IPS-18c (cell line): ENCODE data around the gene DPP7.
A peak's percentile ranks its signal among the peaks of the same experiment; 100 is the strongest.
"Not testable (repeated sequence)": the region's sequence is repeated elsewhere in the genome, so short reads cannot be mapped to it uniquely, and the experiment has no call there.

Experiments used
- H3K4me3 ChIP-seq: 2 replicates; pipeline ENCODE4 v1.7.0; 2013; ENCODE audit warnings: low read depth, mild to moderate bottlenecking, low read length, moderate library complexity; ENCODE audit not compliant: insufficient read depth
- H3K9me3 ChIP-seq: one replicate; pipeline ENCODE4 v1.6.1; 2013; ENCODE audit warnings: mild to moderate bottlenecking, low read length, moderate library complexity; ENCODE audit not compliant: control insufficient read depth, insufficient read depth

DPP7 gene

DNA sequence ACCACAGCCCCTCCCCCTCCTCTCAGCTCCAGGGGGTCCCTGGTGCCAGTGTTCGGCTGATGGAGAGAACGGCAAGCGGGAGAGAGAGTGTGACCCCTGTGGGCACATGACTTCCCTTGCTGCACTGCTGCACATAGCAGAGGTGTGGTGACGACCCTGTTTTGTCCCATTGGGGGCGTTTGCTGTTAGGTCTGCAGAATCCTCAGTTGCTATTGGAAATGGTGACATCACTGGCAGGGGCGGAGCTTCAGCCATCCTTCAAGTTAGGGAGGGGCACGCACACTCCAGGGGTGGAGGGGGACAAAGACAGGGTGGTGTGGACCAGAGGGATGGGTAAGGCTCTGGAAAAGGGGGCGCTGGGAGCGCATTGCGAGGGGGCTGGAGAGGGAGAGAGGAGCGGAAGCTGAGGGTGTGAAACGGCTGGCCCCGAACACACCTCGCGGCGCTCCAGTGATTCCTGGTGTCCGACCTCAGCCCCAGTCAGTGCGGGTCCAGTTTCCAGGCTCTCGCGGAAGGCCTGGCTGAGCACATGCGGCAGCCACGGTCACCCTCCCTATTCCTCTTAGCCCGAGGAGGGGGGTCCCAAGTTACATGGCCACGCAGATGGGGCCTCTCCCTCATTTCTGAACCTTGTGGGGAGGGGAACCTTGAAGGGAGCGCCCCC lies 23.7 kb upstream of the DPP7 start:
- Histone ChIP-seq H3K9me3 (peaks cover 5% of the 10 kb centered on the region), H3K4me3 (0 out of 2 replicates have a peak overlapping the region, but pooled peaks have one; percentile 24)

DNA sequence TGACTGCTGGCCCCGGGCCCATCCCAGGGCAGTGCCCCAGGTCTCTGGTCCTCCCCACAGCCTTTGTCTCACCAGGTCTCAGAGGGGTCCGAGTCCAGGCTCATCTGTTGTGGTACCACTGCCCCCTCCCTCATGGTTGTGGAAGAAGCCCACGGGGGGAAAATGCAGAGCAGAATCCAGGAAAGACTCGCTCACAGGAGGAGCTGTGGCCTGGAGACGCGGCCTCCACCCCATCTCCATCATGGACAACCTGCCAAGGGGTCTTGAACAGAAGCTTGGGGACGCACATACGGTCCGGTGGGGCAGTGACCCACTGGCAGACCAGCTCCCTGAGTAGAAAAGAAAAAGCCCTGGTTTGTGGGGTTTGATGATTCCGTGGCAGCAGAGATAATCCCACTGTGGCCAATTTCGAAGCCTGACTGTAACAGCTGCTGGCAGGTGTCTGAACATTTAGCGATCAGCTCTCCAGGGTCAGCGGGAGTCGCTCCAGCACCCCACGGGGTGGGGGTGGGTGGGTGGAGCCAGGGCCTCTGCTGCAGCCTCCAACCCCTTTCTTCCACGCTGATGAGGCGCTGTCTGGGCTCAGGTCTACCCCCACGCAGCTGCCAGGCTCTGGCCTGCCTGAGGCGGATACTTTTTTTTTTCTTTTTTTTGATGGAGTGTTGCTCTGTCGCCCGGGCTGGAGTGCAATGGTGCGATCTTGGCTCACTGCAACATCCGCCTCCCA lies 22.5 kb upstream of the DPP7 start:
- Histone ChIP-seq H3K4me3 (no peak overlapping the region), H3K9me3 (peaks cover 5% of the 10 kb centered on the region)

GRCh38 chr9:137136261-137136880 lies 21.8 kb upstream of the DPP7 start:
- H3K4me3 ChIP-seq: no peak overlapping the region
- H3K9me3 ChIP-seq: peaks cover 5% of the 10 kb centered on the region

DNA sequence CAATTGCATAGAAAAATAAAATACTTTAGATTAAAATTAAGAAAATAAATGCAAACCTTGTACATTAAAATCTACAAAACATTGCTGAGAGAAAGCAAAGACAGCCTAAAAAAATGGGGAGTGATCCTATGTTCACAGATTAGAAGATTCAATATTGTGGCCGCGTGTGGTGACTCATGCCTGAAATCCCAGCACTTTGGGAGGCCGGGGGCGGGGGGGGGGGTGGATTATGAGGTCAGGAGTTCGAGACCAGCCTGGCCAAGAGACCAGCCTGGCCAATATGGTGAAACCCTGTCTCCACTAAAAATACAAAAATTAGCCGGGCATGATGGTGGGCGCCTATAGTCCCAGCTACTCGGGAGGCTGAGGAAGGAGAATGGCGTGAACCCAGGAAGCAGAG lies 20.6 kb upstream of the DPP7 start:
- not testable (repeated sequence) for H3K4me3 ChIP-seq, H3K9me3 ChIP-seq

DNA sequence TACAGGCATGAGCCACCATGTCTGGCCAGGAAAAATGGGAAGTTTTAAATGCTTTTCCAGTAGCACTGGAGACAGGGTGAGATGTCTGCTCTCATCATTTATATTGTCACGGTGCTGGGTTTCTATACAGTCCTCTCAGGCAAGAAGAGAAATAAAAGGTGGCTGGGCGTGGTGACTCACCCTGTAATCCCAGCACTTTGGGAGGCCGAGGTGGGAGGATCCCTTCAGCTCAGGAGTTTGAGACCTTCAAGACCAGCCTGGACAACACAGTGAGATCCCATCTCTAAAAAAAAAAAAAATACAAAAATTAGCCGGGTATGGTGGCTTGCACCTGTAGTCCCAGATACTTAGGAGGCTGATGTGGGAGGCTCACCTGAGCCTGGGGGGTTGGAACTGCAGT lies 19.7 kb upstream of the DPP7 start:
- Histone ChIP-seq H3K4me3 (no peak overlapping the region), H3K9me3 (no peaks in the 10 kb centered on the region)

DNA sequence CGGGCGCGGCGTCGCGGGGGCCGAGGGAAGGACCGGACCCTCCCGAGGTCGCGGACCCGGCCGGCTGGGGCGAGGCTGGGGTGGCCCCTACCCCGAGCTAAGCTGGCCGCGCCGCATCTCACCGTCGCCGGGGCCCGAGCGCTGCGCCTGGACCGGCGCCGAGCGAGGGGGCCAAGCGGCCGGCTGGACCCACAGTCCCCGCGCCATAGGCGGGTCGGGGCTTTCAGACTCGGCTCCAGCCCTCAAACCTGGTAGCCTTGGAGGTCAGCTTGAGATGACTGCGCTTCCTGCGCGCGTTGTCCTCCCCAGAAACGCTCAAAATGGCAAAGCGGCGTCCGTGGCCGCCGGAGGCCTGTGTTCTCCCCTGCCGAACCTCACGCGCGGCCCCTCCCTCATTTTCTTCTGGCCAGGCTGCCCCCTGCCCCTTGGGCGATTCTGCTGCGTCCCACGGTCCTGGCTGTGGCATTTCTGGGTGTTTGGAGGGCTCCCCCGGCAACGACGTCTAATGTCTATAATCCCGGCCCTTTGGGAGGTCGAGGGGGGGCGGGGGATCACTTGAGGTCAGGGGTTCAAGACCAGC lies 15.7 kb upstream of the DPP7 start:
- Histone ChIP-seq H3K9me3 (no peaks in the 10 kb centered on the region), H3K4me3 (peak overlapping the region; percentile 68)

- Histone ChIP-seq H3K9me3 (no peaks in the 10 kb centered on the region), H3K4me3 (peak overlapping the region; percentile 68)
These were observed 15.1 kb upstream of the DPP7 start for GRCh38 chr9:137129456-137130175.

DNA sequence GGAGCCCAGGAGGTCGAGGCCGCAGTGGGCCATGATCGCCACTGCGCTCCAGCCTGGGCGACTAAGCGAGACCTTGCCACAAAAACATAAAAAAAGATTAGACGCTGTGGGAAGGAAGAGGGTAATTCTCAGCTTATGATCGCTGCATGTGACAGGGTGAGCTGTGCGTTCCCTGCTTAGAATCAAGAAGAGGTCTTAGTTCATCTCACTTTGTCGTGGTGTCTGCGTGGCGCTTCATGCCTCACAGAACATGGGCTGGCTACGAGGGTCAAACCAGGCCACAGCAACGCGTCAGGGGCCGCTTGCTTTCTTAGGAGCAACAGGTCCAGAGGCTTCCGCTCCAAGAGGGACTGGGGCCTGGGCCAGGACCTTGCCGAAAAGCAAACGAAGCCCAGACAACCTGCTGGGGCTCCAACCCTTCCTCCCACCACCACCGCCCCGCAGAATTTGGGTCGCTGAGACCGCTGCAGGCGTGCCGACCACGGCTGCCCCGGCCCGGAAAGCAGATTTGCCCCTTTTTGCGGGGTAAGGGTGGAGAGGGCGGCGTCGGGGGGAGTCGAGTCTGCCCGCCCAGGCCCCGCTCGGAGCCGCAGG lies 14.4 kb upstream of the DPP7 start:
- Histone ChIP-seq H3K4me3 (peak overlapping the region; percentile 68), H3K9me3 (no peaks in the 10 kb centered on the region)

- H3K4me3 ChIP-seq: peak overlapping the region; percentile 68
- H3K9me3 ChIP-seq: no peaks in the 10 kb centered on the region
These were observed 13.8 kb upstream of the DPP7 start for GRCh38 chr9:137128158-137128861.

DNA sequence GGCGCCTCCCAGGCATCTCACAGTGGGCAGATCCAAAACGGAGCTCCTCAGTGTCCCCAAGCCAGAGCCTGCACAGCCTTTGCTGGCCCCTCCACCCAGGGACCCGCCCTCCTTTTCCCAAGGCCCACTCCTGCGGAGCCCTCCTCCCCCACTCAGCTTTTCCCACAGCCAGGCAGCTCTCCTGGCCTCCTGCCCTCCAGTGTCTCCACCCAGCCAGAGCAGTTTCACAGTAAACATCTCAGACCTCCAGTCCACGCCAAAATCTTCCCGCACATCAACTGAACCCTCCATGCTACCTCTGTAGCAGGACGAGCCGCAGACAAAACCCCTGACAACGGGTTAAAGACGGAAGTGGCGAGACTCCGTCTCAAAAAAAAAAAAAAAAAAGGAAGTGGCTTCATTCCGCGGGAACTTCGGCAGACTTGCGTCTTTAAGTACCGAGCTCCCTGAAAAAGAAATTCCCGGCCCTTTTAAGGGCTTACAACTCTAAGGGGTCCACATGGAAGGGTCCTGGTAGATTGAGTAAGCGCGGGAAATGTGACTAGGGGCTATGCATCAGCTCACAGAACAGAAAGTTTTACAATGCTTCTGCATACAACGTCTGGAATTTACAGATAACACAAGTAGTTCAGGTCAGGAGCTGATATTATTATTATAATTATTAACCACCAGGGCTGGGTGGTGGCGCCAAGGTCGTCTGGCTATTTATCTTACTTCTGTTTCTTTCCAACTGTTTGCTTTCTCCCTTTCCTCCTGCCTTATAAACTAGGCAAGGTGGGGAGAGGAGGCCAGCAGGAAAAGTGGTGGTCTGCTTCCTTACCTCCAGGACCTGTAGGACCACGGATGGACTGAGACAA lies 13.0 kb upstream of the DPP7 start:
- Histone ChIP-seq H3K9me3 (no peaks in the 10 kb centered on the region), H3K4me3 (no peak overlapping the region)

GRCh38 chr9:137126786-137127185 lies 12.3 kb upstream of the DPP7 start:
- no peak overlapping the region for H3K4me3 ChIP-seq
- no peaks in the 10 kb centered on the region for H3K9me3 ChIP-seq

GRCh38 chr9:137123952-137124462 lies 9.5 kb upstream of the DPP7 start:
- not testable (repeated sequence) for H3K4me3 ChIP-seq, H3K9me3 ChIP-seq

- H3K4me3 ChIP-seq: no peak overlapping the region
These were observed 8.9 kb upstream of the DPP7 start for GRCh38 chr9:137123468-137123837.

GRCh38 chr9:137122796-137123467 lies 8.4 kb upstream of the DPP7 start:
- not testable (repeated sequence) for H3K9me3 ChIP-seq, H3K4me3 ChIP-seq

More at GRCh38 chr9:137123468-137123837, 8.9 kb upstream of the DPP7 start:
- H3K9me3 ChIP-seq: no peaks in the 10 kb centered on the region
